Stimulated activated naive B cell treated with anti-CD40 and anti-IgM and Interleukin-4, amounts not matched to agents 10 μg/mL and 1 μg/mL and 100 μg/mL, for 72 hours (primary cell): ENCODE data around the gene SGPP2.

ENCODE experiments used
- ATAC-seq, 2 donors: fragments of 150-1000 bp; cut with Tn5 transposase; replicated peaks; 2 replicates each; pipeline ENCODE4 v1.10.0; 2021; ENCODE audit warnings: moderate library complexity in 1 of 2
- DNase-seq: peaks from one replicate; pipeline ENCODE4 v3.0.0; 2021
- H3K27ac Mint-ChIP-seq: one replicate; pipeline ENCODE4 v1.8.0; 2022; ENCODE audit warnings: mild to moderate bottlenecking, mixed read lengths
- H3K27me3 Mint-ChIP-seq, 2 donors: one replicate each; pipeline ENCODE4 v1.8.0; 2022; ENCODE audit warnings: mixed read lengths in 2 of 2
- H3K36me3 Mint-ChIP-seq, 2 donors: one replicate each; pipeline ENCODE4 v1.8.0; 2022; ENCODE audit warnings: mixed read lengths in 2 of 2, mild to moderate bottlenecking in 1 of 2
- H3K4me1 Mint-ChIP-seq, 2 donors: one replicate each; pipeline ENCODE4 v1.8.0; 2022; ENCODE audit warnings: mixed read lengths in 2 of 2, mild to moderate bottlenecking in 1 of 2
- H3K4me3 Mint-ChIP-seq, 2 donors: one replicate each; pipeline ENCODE4 v1.8.0; 2022; ENCODE audit warnings: mild to moderate bottlenecking in 2 of 2, mixed read lengths in 2 of 2, moderate library complexity in 1 of 2
- H3K9me3 Mint-ChIP-seq, 2 donors: one replicate each; pipeline ENCODE4 v1.8.0; 2022; ENCODE audit warnings: mixed read lengths in 2 of 2, mild to moderate bottlenecking in 1 of 2

The SGPP2 gene

GRCh38 chr2:222436040-222436413 lies 11.7 kb downstream of the SGPP2 start:
- Mint-ChIP-seq H3K27me3 (peaks cover 0 to 7% of the 10 kb centered on the region in 2 donors), H3K9me3 (peaks cover 4 to 6% of the 10 kb centered on the region in 2 donors), H3K4me1 (peaks cover 9 to 10% of the 10 kb centered on the region in 2 donors), H3K36me3 (no peaks in the 10 kb centered on the region), H3K4me3 (no peak overlapping the region), H3K27ac (no peak overlapping the region)
- DNase-seq (no peak), ATAC-seq (no peak)

DNA sequence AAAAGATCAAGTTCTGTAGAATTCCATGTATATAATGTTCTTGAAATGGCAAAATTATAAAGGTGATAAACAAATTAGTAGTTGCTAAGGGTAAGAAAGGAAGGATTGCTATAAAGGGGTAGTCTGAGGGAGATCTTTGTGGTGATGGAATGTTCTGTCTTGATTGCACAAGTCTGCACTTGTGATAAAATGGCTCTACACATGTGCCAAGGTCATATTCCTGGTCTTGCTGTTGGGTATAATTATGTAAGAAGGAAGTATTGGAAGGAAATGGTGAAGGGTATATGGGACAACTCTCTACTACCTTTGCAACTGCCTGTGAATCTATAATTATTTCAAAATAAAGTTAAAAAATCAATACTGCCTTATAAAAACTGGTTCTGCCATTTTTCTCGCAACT lies 15.3 kb downstream of the SGPP2 start:
- DNase-seq: no peak
- peaks cover 0 to 3% of the 10 kb centered on the region in 2 donors for H3K4me1 Mint-ChIP-seq
- H3K4me3 Mint-ChIP-seq: no peak overlapping the region
- peaks cover 0 to 4% of the 10 kb centered on the region in 2 donors for H3K9me3 Mint-ChIP-seq
- ATAC-seq: no peak
- H3K27ac Mint-ChIP-seq: no peak overlapping the region
- H3K36me3 Mint-ChIP-seq: no peaks in the 10 kb centered on the region
- H3K27me3 Mint-ChIP-seq: peaks cover 3 to 4% of the 10 kb centered on the region in 2 donors

GRCh38 chr2:222440673-222441422 lies 16.5 kb downstream of the SGPP2 start:
- Mint-ChIP-seq H3K27me3 (peaks cover 3 to 4% of the 10 kb centered on the region in 2 donors), H3K9me3 (peaks cover 0 to 6% of the 10 kb centered on the region in 2 donors), H3K4me1 (peaks cover 0 to 3% of the 10 kb centered on the region in 2 donors), H3K4me3 (no peak overlapping the region), H3K36me3 (no peaks in the 10 kb centered on the region), H3K27ac (no peak overlapping the region)
- no peak for DNase-seq
- no peak for ATAC-seq

DNA sequence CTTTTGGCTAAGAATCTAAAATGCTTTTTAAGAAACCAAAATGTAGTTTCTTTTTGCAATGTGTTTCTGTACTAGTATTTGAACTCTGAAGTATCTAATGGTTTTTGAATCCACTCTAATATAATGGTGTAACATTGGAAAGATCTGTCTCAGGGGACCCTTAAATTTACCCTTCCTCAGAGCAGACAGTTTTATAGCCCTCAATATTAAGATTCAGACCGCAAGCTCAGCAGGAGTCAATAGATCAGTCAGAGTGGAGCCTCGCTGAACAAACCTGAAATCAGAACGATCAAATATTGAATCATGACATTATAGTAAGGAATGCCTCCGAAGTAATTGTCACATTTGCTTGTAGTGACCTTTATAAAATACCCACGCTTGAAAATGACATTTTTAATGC lies 18.3 kb downstream of the SGPP2 start:
- Mint-ChIP-seq H3K9me3 (peaks cover 0 to 4% of the 10 kb centered on the region in 2 donors), H3K27me3 (peaks cover 0 to 4% of the 10 kb centered on the region in 2 donors), H3K4me3 (no peak overlapping the region), H3K36me3 (no peaks in the 10 kb centered on the region), H3K4me1 (no peaks in the 10 kb centered on the region), H3K27ac (no peak overlapping the region)
- DNase-seq (no peak), ATAC-seq (no peak)

DNA sequence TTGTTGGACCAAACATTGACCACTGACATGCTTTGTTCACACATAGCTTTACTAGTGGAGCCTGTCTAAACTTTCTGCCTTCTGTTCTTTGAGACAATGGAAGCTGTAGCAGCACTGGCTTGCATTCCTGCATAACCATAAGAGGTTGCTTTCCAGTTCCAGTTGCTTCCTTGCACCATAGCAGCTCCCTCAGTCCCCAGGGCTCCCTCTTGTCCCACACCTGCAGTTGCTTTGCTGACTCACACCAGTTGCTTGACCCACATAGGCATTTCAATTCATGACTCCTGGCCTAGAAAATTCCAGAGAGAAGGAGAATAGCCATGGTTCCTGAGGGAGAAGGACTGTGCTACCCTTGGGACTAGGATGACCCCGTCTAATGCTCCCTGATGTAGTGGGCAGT lies 20.9 kb downstream of the SGPP2 start:
- ATAC-seq (no peak), DNase-seq (no peak)
- H3K9me3 Mint-ChIP-seq: peaks cover 0 to 4% of the 10 kb centered on the region in 2 donors

GRCh38 chr2:222447131-222447530 lies 22.8 kb downstream of the SGPP2 start:
- ATAC-seq (no peak), DNase-seq (no peak)
- H3K9me3 Mint-ChIP-seq: peaks cover 0 to 4% of the 10 kb centered on the region in 2 donors
- peaks cover 5 to 9% of the 10 kb centered on the region in 2 donors for H3K27me3 Mint-ChIP-seq
- H3K36me3 Mint-ChIP-seq: no peaks in the 10 kb centered on the region
- H3K27ac Mint-ChIP-seq: no peak overlapping the region
- no peak overlapping the region for H3K4me3 Mint-ChIP-seq
- peaks cover 0 to 2% of the 10 kb centered on the region in 2 donors for H3K4me1 Mint-ChIP-seq

More for the DNA sequence above, 20.9 kb downstream of the SGPP2 start:
- Mint-ChIP-seq H3K4me3 (no peak overlapping the region), H3K4me1 (no peaks in the 10 kb centered on the region), H3K36me3 (no peaks in the 10 kb centered on the region), H3K27ac (no peak overlapping the region), H3K27me3 (peaks cover under 1 to 9% of the 10 kb centered on the region in 2 donors)

GRCh38 chr2:222448748-222449181 lies 24.4 kb downstream of the SGPP2 start:
- no peak for DNase-seq
- Mint-ChIP-seq H3K9me3 (peaks cover 0 to 1% of the 10 kb centered on the region in 2 donors), H3K4me1 (peaks cover 0 to 2% of the 10 kb centered on the region in 2 donors), H3K27ac (no peak overlapping the region), H3K4me3 (no peak overlapping the region), H3K27me3 (peaks cover 5% of the 10 kb centered on the region in 2 donors), H3K36me3 (no peaks in the 10 kb centered on the region)
- no peak for ATAC-seq

DNA sequence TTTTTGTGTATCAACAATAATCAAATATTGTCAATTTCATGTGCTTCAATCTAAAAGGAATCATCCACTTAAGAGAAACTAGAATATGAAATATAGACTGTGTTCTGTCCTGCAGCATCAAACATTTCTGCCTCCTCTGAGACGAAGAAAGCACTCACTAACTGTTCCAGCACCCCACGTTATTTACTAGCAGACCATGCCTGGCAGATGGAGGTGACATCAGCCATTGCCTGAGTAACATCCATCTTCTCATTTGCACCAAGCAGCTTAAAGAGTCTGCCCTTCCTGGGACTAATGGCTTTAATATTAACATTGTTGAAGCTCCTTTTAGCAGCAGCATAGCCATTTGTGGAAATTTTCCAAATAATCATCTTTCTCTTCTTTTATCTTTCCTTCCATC lies 25.7 kb downstream of the SGPP2 start:
- Mint-ChIP-seq H3K4me1 (peaks cover 0 to 2% of the 10 kb centered on the region in 2 donors), H3K36me3 (no peaks in the 10 kb centered on the region), H3K27me3 (peaks cover 5% of the 10 kb centered on the region in 2 donors), H3K4me3 (no peak overlapping the region), H3K9me3 (peaks cover under 1 to 1% of the 10 kb centered on the region in 2 donors), H3K27ac (no peak overlapping the region)
- ATAC-seq: no peak
- no peak for DNase-seq

DNA sequence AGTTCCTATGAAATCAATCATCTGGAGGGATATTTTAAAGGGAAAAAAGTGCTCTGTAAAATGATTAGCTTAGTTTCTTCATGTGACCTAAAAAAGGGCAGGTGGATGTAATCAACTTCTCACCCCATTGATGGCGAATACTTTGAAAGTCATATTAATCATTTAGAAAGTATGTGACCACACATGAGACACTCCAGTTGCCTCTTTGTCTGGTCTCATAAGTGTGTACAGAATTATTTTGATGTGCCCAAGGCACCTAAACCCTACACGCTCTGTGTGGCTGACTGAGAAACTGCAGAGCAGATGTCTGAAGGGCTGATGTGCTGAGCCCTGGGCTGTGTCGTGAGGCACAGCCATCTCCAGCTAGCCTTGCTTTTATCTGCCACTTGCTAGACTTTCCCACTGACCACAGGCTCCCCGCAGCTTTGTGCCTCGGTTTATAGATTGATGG lies 26.9 kb downstream of the SGPP2 start:
- DNase-seq (no peak), ATAC-seq (peak in 1 of 2 donors; percentile 82)
- H3K27ac Mint-ChIP-seq: no peak overlapping the region
- peaks cover 0 to 2% of the 10 kb centered on the region in 2 donors for H3K4me1 Mint-ChIP-seq
- no peak overlapping the region for H3K4me3 Mint-ChIP-seq
- H3K9me3 Mint-ChIP-seq: peaks cover 0 to 4% of the 10 kb centered on the region in 2 donors
- H3K36me3 Mint-ChIP-seq: no peaks in the 10 kb centered on the region
- peaks cover 5% of the 10 kb centered on the region in 2 donors for H3K27me3 Mint-ChIP-seq

DNA sequence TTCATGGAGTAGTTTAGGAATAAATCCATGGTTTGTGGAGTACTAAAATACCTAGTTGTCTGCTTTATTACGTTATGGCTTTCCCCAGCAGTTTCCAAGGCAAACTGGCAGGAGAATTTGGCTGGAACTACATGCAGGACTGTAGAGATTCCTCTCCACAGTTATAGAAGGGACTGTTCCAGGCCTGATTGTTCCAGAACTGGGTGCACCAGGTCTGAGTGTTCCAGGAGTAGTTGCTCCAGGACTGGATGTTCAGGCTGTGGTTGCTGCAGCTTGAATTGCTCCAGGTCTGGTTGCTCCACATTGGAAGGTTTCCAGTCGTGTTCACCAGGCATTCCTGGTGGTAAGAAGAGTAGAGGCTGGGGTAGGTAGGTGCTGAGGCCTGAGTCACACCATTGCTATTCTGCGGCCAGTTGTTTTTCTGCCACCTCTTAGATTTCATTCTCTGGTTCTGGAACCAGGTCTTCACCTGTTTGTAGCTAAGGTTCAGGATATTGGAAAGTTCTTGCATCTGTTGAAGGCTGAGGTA lies 28.1 kb downstream of the SGPP2 start:
- ATAC-seq: no peak
- no peak for DNase-seq
- Mint-ChIP-seq H3K4me1 (peaks cover 0 to 2% of the 10 kb centered on the region in 2 donors), H3K27ac (no peak overlapping the region), H3K9me3 (peaks cover 0 to 4% of the 10 kb centered on the region in 2 donors), H3K27me3 (peaks cover 5% of the 10 kb centered on the region in 2 donors), H3K36me3 (no peaks in the 10 kb centered on the region), H3K4me3 (no peak overlapping the region)

GRCh38 chr2:222456479-222457077 lies 32.2 kb downstream of the SGPP2 start:
- Mint-ChIP-seq H3K4me3 (no peak overlapping the region), H3K27me3 (peaks cover 0 to 7% of the 10 kb centered on the region in 2 donors), H3K36me3 (peaks cover 0 to 3% of the 10 kb centered on the region in 2 donors), H3K9me3 (peaks cover 0 to 8% of the 10 kb centered on the region in 2 donors), H3K27ac (no peak overlapping the region), H3K4me1 (no peaks in the 10 kb centered on the region)
- no peak for ATAC-seq
- no peak for DNase-seq

DNA sequence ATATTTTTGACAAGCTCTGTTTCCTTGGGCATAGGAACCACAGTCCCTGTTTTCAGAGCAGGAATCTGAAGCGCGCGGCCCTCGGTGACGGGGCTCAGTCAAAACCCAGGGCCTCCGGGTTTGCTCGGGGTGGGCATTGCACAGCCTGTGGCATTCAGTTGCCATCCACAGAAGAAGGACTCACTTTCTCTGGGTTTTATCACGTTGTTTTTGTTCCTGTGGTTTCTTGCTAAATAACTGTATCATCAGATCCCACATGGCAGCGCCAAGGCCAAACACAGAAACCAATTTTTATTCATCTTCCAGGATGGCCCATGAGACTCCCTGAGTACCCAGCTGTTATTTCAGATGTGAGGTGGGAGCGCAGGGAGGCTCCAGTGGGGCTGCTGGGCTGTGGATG lies 35.6 kb downstream of the SGPP2 start:
- no peak for DNase-seq
- ATAC-seq: no peak
- Mint-ChIP-seq H3K27me3 (peaks cover 0 to 7% of the 10 kb centered on the region in 2 donors), H3K9me3 (peaks cover 1 to 8% of the 10 kb centered on the region in 2 donors), H3K4me3 (no peak overlapping the region), H3K27ac (no peak overlapping the region), H3K4me1 (no peaks in the 10 kb centered on the region), H3K36me3 (peaks cover 0 to 3% of the 10 kb centered on the region in 2 donors)

DNA sequence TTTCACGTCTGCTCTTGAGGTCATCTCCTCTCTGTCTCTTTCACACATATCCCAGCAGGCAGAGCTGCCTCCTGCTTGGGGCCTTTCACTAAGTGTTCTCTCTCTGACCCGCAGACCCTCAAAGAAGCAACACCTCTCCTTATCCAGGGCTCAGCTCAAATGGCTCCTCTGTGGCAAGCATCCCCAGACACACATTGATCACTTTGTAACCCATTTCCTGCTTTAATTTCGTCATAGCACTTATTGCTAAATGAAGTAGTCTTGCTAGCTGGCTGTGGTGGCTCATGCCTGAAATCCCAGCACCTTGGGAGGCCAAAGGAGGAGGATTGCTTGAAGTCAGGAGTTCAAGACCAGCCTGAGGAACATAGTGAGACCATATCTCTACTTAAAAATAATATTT lies 41.4 kb downstream of the SGPP2 start:
- no peaks in the 10 kb centered on the region for H3K4me1 Mint-ChIP-seq
- no peak overlapping the region for H3K27ac Mint-ChIP-seq
- no peak overlapping the region for H3K4me3 Mint-ChIP-seq
- H3K27me3 Mint-ChIP-seq: peaks cover 9 to 18% of the 10 kb centered on the region in 2 donors
- no peaks in the 10 kb centered on the region for H3K36me3 Mint-ChIP-seq
- peaks cover 4% of the 10 kb centered on the region in 2 donors for H3K9me3 Mint-ChIP-seq
- DNase-seq (no peak), ATAC-seq (no peak)

DNA sequence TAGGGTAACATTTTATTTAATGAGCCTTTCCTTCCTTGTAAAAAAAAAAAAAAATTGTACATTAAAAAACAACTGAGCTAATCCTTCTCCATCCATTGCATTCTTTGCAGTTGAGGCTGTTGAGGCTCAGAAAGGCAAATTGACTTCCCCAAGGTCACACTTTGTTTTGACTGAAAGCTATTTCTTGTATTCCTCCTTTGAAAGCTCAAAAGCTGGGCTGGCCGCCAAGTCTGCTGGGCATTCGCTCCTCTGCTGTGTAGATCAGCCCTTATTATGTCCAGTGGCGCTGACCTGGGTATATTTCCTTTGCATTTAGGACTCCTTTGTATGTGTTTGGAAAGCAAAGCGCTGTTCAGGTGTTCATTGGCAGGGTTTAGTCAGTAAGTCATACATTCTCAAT lies 44.0 kb downstream of the SGPP2 start:
- Mint-ChIP-seq H3K9me3 (peaks cover 0 to 3% of the 10 kb centered on the region in 2 donors), H3K36me3 (no peaks in the 10 kb centered on the region), H3K4me3 (no peak overlapping the region), H3K27me3 (peaks cover 5 to 18% of the 10 kb centered on the region in 2 donors), H3K4me1 (no peaks in the 10 kb centered on the region), H3K27ac (no peak overlapping the region)
- DNase-seq: no peak
- ATAC-seq: no peak
